ENCODE results near the gene ZNF586. TPM values are rescaled to one million over a fixed set of nuclear protein-coding genes. Genes with fewer than 3 reads are reported as not detected.

ZNF586 gene
- total and polyA plus RNA-seq, 4 donors = 2.3 to 11.8 (median 6.7) TPM

DNA sequence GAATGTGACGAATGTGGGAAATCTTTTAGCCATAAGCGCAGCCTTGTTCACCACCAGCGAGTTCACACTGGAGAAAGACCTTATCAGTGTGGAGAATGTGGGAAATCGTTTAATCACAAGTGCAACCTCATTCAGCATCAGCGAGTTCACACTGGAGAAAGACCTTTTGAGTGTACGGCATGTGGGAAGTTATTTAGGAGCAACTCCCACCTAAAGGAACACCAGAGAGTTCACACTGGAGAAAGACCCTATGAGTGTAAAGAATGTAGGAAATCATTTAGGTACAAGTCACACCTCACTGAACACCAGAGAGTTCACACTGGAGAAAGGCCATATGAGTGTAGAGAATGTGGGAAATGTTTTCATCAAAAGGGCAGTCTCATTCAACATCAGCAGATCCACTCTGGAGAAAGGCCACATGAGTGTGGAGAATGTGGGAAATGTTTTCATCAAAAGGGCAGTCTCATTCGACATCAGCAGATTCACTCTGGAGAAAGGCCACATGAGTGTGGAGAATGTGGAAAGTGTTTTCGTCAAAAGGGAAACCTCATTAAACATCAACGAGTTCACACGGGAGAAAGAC lies 15.3 kb upstream of the ZNF586 start:
- WGBS = 97% methylated on average over 10 of the region's 10 CpGs
- TF ChIP-seq RXRA (IDR thresholded peaks at IDR 0.05) = no peak
- TF ChIP-seq RAD21 (IDR thresholded peaks at IDR 0.05) = no peak
- no peak for TF ChIP-seq YY1 (IDR thresholded peaks at IDR 0.05)
- Histone ChIP-seq H3K27ac (ENCODE audit: low read depth in 1 of 2, low read length in 2 of 2) (no peak overlapping the region), H3K27me3 (ENCODE audit: control insufficient read depth in 4 of 4, insufficient read depth in 4 of 4, low read length in 3 of 4) (no peaks in the 10 kb centered on the region), H3K4me3 (ENCODE audit: low read depth in 1 of 3, low read length in 3 of 3) (peak overlapping the region in 2 of 3 donors; percentile 36 to 66), H3K4me1 (ENCODE audit: control insufficient read depth in 4 of 4, insufficient read depth in 4 of 4, low read length in 3 of 4) (no peaks in the 10 kb centered on the region), H3K36me3 (ENCODE audit: control insufficient read depth in 4 of 4, insufficient read depth in 3 of 4, low read depth in 1 of 4, low read length in 3 of 4) (peaks cover 24 to 97% (median 82%) of the 10 kb centered on the region in 4 donors), H3K9me3 (ENCODE audit: control insufficient read depth in 4 of 4, low read length in 3 of 4) (peaks cover 22 to 85% (median 63%) of the 10 kb centered on the region in 4 donors), H3K9ac (ENCODE audit: low read depth in 1 of 2, low read length in 2 of 2) (no peak overlapping the region)
- no peak for DNase-seq (ENCODE audit: low spot score)

DNA sequence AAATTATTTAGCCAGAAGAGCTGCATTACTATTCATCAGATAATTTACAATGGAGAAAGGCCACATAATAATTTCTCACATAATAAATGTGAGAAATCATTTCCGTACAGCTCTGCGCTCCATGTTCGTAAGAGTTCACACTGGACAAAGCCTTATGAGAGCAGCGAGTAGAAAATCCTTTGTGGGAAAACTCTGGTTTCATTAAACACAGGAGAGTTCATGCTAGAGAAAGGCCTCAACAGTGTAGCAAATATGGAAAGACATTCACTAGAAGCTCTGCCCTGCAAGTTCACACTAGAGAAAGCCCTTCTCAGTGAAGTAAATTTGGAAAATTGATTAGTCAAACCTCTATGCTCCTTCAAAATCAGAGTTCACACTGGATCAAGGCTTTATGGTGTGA lies 14.4 kb upstream of the ZNF586 start:
- H3K4me3 ChIP-seq (ENCODE audit: low read depth in 1 of 3, low read length in 3 of 3) = peak overlapping the region in 2 of 3 donors; percentile 36 to 45
- WGBS = 99% methylated on average over 4 of the region's 4 CpGs

More for the DNA sequence above, 14.4 kb upstream of the ZNF586 start:
- no peaks in the 10 kb centered on the region for H3K27me3 ChIP-seq (ENCODE audit: control insufficient read depth in 4 of 4, insufficient read depth in 4 of 4, low read length in 3 of 4)
- no peak for DNase-seq (ENCODE audit: low spot score)
- no peaks in the 10 kb centered on the region for H3K4me1 ChIP-seq (ENCODE audit: control insufficient read depth in 4 of 4, insufficient read depth in 4 of 4, low read length in 3 of 4)
- TF ChIP-seq FOXA2 (IDR thresholded peaks at IDR 0.05) (no peak), TAF1 (conservative IDR thresholded peaks at IDR 0.05) (no peak), HNF4A (conservative IDR thresholded peaks at IDR 0.05) (no peak), ZBTB33 (IDR thresholded peaks at IDR 0.05) (no peak), HNF4G (IDR thresholded peaks at IDR 0.05) (no peak), EGR1 (IDR thresholded peaks at IDR 0.05; ENCODE audit: low read depth in 2 of 2) (no peak), SP1 (IDR thresholded peaks at IDR 0.05) (no peak), NR2F2 (IDR thresholded peaks at IDR 0.05) (no peak), GABPA (IDR thresholded peaks at IDR 0.05 in 1 of 2, conservative IDR thresholded peaks at IDR 0.05 in 1 of 2) (no peak), CTCF (IDR thresholded peaks at IDR 0.05; ENCODE audit: low read depth, low read length, missing input control) (no peak), JUND (IDR thresholded peaks at IDR 0.05) (no peak), RXRA (IDR thresholded peaks at IDR 0.05) (no peak)
- TF ChIP-seq, protein P1, sequence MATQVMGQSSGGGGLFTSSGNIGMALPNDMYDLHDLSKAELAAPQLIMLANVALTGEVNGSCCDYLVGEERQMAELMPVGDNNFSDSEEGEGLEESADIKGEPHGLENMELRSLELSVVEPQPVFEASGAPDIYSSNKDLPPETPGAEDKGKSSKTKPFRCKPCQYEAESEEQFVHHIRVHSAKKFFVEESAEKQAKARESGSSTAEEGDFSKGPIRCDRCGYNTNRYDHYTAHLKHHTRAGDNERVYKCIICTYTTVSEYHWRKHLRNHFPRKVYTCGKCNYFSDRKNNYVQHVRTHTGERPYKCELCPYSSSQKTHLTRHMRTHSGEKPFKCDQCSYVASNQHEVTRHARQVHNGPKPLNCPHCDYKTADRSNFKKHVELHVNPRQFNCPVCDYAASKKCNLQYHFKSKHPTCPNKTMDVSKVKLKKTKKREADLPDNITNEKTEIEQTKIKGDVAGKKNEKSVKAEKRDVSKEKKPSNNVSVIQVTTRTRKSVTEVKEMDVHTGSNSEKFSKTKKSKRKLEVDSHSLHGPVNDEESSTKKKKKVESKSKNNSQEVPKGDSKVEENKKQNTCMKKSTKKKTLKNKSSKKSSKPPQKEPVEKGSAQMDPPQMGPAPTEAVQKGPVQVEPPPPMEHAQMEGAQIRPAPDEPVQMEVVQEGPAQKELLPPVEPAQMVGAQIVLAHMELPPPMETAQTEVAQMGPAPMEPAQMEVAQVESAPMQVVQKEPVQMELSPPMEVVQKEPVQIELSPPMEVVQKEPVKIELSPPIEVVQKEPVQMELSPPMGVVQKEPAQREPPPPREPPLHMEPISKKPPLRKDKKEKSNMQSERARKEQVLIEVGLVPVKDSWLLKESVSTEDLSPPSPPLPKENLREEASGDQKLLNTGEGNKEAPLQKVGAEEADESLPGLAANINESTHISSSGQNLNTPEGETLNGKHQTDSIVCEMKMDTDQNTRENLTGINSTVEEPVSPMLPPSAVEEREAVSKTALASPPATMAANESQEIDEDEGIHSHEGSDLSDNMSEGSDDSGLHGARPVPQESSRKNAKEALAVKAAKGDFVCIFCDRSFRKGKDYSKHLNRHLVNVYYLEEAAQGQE (IDR thresholded peaks at IDR 0.05) = no peak
- peaks cover 20 to 85% (median 60%) of the 10 kb centered on the region in 4 donors for H3K9me3 ChIP-seq (ENCODE audit: control insufficient read depth in 4 of 4, low read length in 3 of 4)
- peaks cover 25 to 97% (median 79%) of the 10 kb centered on the region in 4 donors for H3K36me3 ChIP-seq (ENCODE audit: control insufficient read depth in 4 of 4, insufficient read depth in 3 of 4, low read depth in 1 of 4, low read length in 3 of 4)
- no peak overlapping the region for H3K9ac ChIP-seq (ENCODE audit: low read depth in 1 of 2, low read length in 2 of 2)
- H3K27ac ChIP-seq (ENCODE audit: low read depth in 1 of 2, low read length in 2 of 2) = no peak overlapping the region

Data from liver (tissue), 9 donors.